HEK293 (cell line): ENCODE data around the gene C9orf152.
A peak's percentile ranks its signal among the peaks of the same experiment; 100 is the strongest.

Source experiments
- CTCF ChIA-PET: fragments of 350-600 bp; formaldehyde crosslinking; extraction: SDS; loops from one replicate; lab custom pipeline; 2021; ENCODE audit warnings: antibody characterized with exemption; lab: Yijun Ruan, JAX
- POLR2A ChIA-PET: fragments of 300-600 bp; formaldehyde crosslinking; extraction: SDS; loops from one replicate; lab custom pipeline; 2020; ENCODE audit warnings: antibody characterized with exemption, inconsistent platforms; lab: Yijun Ruan, JAX
- H3K27ac ChIP-seq: fragments of 200-500 bp; sonication (Bioruptor generic); 2 replicates; pipeline ENCODE4 v1.5.1; 2014; ENCODE audit warnings: low read depth, low read length, control low read depth, inconsistent platforms; ENCODE audit errors: extremely low read depth
- H3K36me3 ChIP-seq, 2 experiments: fragments of 200-500 bp in 1 of 2; sonication (Bioruptor generic) in 1 of 2; 1 replicate in 1 of 2; 2 replicates in 1 of 2; pipeline ENCODE4 v1.5.1; 2014 to 2017; ENCODE audit warnings: inconsistent platforms in 2 of 2, low read length in 2 of 2; ENCODE audit not compliant: control insufficient read depth in 2 of 2, insufficient read depth in 1 of 2
- H3K4me1 ChIP-seq: fragments of 200-500 bp; sonication (Bioruptor generic); 2 replicates; pipeline ENCODE4 v1.5.1; 2014; ENCODE audit warnings: mild to moderate bottlenecking, low read length, inconsistent platforms; ENCODE audit not compliant: control insufficient read depth, insufficient read depth
- H3K4me3 ChIP-seq: 2 replicates; pipeline ENCODE4 v1.5.1; 2011; ENCODE audit warnings: low read depth, mild to moderate bottlenecking, control low read depth, low read length, moderate library complexity
- H3K9me3 ChIP-seq: fragments of 200-500 bp; sonication (Bioruptor generic); 2 replicates; pipeline ENCODE4 v1.5.1; 2014; ENCODE audit warnings: low read depth, low read length, inconsistent platforms; ENCODE audit not compliant: control insufficient read depth, insufficient read depth
- CTCF ChIP-seq: fragments of 450-650 bp; formaldehyde crosslinking; IDR thresholded peaks from 2 replicates; pipeline ENCODE4 v1.5.1; 2016; ENCODE audit warnings: missing biosample characterization, missing genetic modification characterization
- PRDM1 ChIP-seq: fragments of 450-650 bp; formaldehyde crosslinking; IDR thresholded peaks from 2 replicates; pipeline ENCODE4; 2016; ENCODE audit warnings: missing biosample characterization, missing genetic modification characterization
- REPIN1 ChIP-seq: fragments of 450-650 bp; formaldehyde crosslinking; IDR thresholded peaks from 2 replicates; pipeline ENCODE4 v1.5.1; 2017; ENCODE audit warnings: missing biosample characterization, missing genetic modification characterization, low read depth
- SETDB1 ChIP-seq: IDR thresholded peaks from one replicate; pipeline ENCODE4 v1.6.1; 2017; ENCODE audit warnings: mild to moderate bottlenecking, low read length, moderate library complexity, mixed read lengths; ENCODE audit not compliant: insufficient read length
- WT1 ChIP-seq: fragments of 450-650 bp; formaldehyde crosslinking; IDR thresholded peaks from 2 replicates; pipeline ENCODE4 v1.5.1; 2016; ENCODE audit warnings: missing biosample characterization, missing genetic modification characterization
- ZBTB1 ChIP-seq: fragments of 450-650 bp; formaldehyde crosslinking; IDR thresholded peaks from 2 replicates; pipeline ENCODE4 v1.5.1; 2016; ENCODE audit warnings: missing biosample characterization, missing genetic modification characterization
- ZIC2 ChIP-seq: fragments of 450-650 bp; formaldehyde crosslinking; IDR thresholded peaks from 2 replicates; pipeline ENCODE4 v1.5.1; 2016; ENCODE audit warnings: missing biosample characterization, missing genetic modification characterization
- ZNF10 ChIP-seq: fragments of 450-650 bp; formaldehyde crosslinking; IDR thresholded peaks from 2 replicates; pipeline ENCODE4 v1.5.1; 2017; ENCODE audit warnings: missing biosample characterization, missing genetic modification characterization
- ZNF121 ChIP-seq: fragments of 450-650 bp; formaldehyde crosslinking; IDR thresholded peaks from 2 replicates; pipeline ENCODE4 v1.5.1; 2016; ENCODE audit warnings: missing biosample characterization, missing genetic modification characterization
- ZNF138 ChIP-seq: fragments of 450-650 bp; formaldehyde crosslinking; IDR thresholded peaks from 2 replicates; pipeline ENCODE4 v1.5.1; 2016; ENCODE audit warnings: missing biosample characterization, missing genetic modification characterization, borderline replicate concordance
- ZNF157 ChIP-seq: fragments of 450-650 bp; formaldehyde crosslinking; IDR thresholded peaks from 2 replicates; pipeline ENCODE4 v1.5.1; 2016; ENCODE audit warnings: missing biosample characterization, missing genetic modification characterization
- ZNF16 ChIP-seq: fragments of 450-650 bp; formaldehyde crosslinking; IDR thresholded peaks from 2 replicates; pipeline ENCODE4 v1.5.1; 2016; ENCODE audit warnings: low read depth, missing biosample characterization, missing genetic modification characterization
- ZNF169 ChIP-seq: fragments of 450-650 bp; formaldehyde crosslinking; IDR thresholded peaks from 2 replicates; pipeline ENCODE4 v1.5.1; 2016; ENCODE audit warnings: missing biosample characterization, missing genetic modification characterization
- ZNF350 ChIP-seq: fragments of 450-650 bp; formaldehyde crosslinking; IDR thresholded peaks from 2 replicates; pipeline ENCODE4 v1.5.0; 2017; ENCODE audit warnings: missing biosample characterization, mild to moderate bottlenecking, missing genetic modification characterization
- ZNF423 ChIP-seq: fragments of 450-650 bp; formaldehyde crosslinking; IDR thresholded peaks from 2 replicates; pipeline ENCODE4 v1.5.1; 2016; ENCODE audit warnings: missing biosample characterization, missing genetic modification characterization
- ZNF501 ChIP-seq: fragments of 450-650 bp; formaldehyde crosslinking; IDR thresholded peaks from 2 replicates; pipeline ENCODE4 v1.5.1; 2016; ENCODE audit warnings: missing biosample characterization, missing genetic modification characterization
- ZNF621 ChIP-seq: fragments of 450-650 bp; formaldehyde crosslinking; IDR thresholded peaks from 2 replicates; pipeline ENCODE4 v1.5.1; 2017; ENCODE audit warnings: missing biosample characterization, missing genetic modification characterization
- ZNF654 ChIP-seq: fragments of 450-650 bp; formaldehyde crosslinking; IDR thresholded peaks from 2 replicates; pipeline ENCODE4 v1.5.1; 2016; ENCODE audit warnings: low read depth, missing biosample characterization, missing genetic modification characterization
- ZNF664 ChIP-seq: fragments of 450-650 bp; formaldehyde crosslinking; IDR thresholded peaks from 2 replicates; pipeline ENCODE4 v1.5.1; 2016; ENCODE audit warnings: missing biosample characterization, missing genetic modification characterization
- ZNF677 ChIP-seq: fragments of 450-650 bp; IDR thresholded peaks from 2 replicates; pipeline ENCODE4 v1.5.0; 2018; ENCODE audit warnings: missing biosample characterization, mild to moderate bottlenecking, missing genetic modification characterization, moderate library complexity
- TF ChIP-seq, protein P1 (sequence below): fragments of 450-650 bp; formaldehyde crosslinking; IDR thresholded peaks from 2 replicates; pipeline ENCODE4 v1.5.1; 2017; ENCODE audit warnings: missing biosample characterization, missing genetic modification characterization
- TF ChIP-seq, protein P2 (sequence below): fragments of 450-650 bp; formaldehyde crosslinking; IDR thresholded peaks from 2 replicates; pipeline ENCODE4 v1.5.1; 2016; ENCODE audit warnings: missing biosample characterization, missing genetic modification characterization
- TF ChIP-seq, protein P3 (sequence below): fragments of 450-650 bp; IDR thresholded peaks from 2 replicates; pipeline ENCODE4 v1.5.1; 2018; ENCODE audit warnings: missing biosample characterization, missing genetic modification characterization

The C9orf152 gene

DNA sequence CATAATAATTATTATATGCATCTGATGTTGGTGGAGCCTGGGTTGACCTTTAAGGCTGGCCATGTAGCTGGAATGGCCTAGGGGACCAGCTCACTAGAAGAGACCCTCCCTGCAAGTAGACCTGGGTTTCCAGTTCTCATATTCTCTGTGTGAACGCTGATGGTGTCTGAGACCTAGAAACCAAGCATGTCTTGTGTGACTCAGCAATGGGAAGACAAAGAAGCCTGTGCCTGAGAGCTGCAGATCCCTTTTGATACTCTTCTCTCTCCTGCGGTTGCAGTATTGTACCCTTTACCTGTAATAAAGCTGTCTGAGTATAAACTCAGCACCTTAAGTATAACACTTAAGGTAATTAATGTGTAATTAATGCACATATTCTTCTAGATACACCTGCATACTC, 22.2 kb downstream of the C9orf152 start:
- POLR2A ChIA-PET: no interaction called here
- CTCF ChIA-PET: interaction anchor here (0.6 to 6.5 kb wide), 5 partner anchors 32 to 1113 kb away, joined by 3 to 112 read pairs (median 3); no protein-coding TSS in a partner anchor
- Histone ChIP-seq H3K36me3 (no peaks in the 10 kb centered on the region), H3K4me3 (no peak overlapping the region), H3K4me1 (no peaks in the 10 kb centered on the region), H3K27ac (no peak overlapping the region), H3K9me3 (no peaks in the 10 kb centered on the region)
- TF ChIP-seq ZNF501: no peak
- no peak for TF ChIP-seq ZNF621 (tag by site-specific recombination)
- TF ChIP-seq ZNF350 (tag by site-specific recombination): no peak
- no peak for TF ChIP-seq WT1 (tag by site-specific recombination)
- TF ChIP-seq ZNF121 (tag by site-specific recombination): no peak
- TF ChIP-seq ZBTB1 (tag by site-specific recombination): no peak
- no peak for TF ChIP-seq ZNF169 (tag by site-specific recombination)
- no peak for TF ChIP-seq SETDB1
- no peak for TF ChIP-seq ZNF677 (tag by site-specific recombination)
- no peak for TF ChIP-seq ZNF664
- TF ChIP-seq ZNF157: no peak
- no peak for TF ChIP-seq ZNF16 (tag by site-specific recombination)
- no peak for TF ChIP-seq REPIN1
- TF ChIP-seq, protein P1, sequence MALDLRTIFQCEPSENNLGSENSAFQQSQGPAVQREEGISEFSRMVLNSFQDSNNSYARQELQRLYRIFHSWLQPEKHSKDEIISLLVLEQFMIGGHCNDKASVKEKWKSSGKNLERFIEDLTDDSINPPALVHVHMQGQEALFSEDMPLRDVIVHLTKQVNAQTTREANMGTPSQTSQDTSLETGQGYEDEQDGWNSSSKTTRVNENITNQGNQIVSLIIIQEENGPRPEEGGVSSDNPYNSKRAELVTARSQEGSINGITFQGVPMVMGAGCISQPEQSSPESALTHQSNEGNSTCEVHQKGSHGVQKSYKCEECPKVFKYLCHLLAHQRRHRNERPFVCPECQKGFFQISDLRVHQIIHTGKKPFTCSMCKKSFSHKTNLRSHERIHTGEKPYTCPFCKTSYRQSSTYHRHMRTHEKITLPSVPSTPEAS (tag by site-specific recombination): no peak
- TF ChIP-seq ZNF10: no peak
- no peak for TF ChIP-seq ZIC2
- TF ChIP-seq ZNF138 (tag by site-specific recombination): no peak
- TF ChIP-seq, protein P2, sequence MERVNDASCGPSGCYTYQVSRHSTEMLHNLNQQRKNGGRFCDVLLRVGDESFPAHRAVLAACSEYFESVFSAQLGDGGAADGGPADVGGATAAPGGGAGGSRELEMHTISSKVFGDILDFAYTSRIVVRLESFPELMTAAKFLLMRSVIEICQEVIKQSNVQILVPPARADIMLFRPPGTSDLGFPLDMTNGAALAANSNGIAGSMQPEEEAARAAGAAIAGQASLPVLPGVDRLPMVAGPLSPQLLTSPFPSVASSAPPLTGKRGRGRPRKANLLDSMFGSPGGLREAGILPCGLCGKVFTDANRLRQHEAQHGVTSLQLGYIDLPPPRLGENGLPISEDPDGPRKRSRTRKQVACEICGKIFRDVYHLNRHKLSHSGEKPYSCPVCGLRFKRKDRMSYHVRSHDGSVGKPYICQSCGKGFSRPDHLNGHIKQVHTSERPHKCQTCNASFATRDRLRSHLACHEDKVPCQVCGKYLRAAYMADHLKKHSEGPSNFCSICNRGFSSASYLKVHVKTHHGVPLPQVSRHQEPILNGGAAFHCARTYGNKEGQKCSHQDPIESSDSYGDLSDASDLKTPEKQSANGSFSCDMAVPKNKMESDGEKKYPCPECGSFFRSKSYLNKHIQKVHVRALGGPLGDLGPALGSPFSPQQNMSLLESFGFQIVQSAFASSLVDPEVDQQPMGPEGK: no peak

- Histone ChIP-seq H3K4me1 (no peaks in the 10 kb centered on the region), H3K4me3 (no peak overlapping the region), H3K27ac (no peak overlapping the region), H3K9me3 (no peaks in the 10 kb centered on the region), H3K36me3 (no peaks in the 10 kb centered on the region)
- ChIA-PET CTCF (interaction anchor here (0.5 to 6.5 kb wide), 34 partner anchors 10 to 1197 kb away, joined by 3 to 112 read pairs (median 4); no protein-coding TSS in a partner anchor), POLR2A (interaction anchor here (1.7 kb wide), 1 partner anchor 73 kb away, joined by 8 read pairs; the partner anchor contains the start of gene TXN)
- TF ChIP-seq PRDM1 (tag by site-specific recombination) (0 out of 2 replicates have a peak, but pooled peaks have one; percentile 36), ZNF654 (tag by site-specific recombination) (peak; percentile 84), CTCF (no peak), REPIN1 (no peak), ZNF423 (no peak)
- TF ChIP-seq, protein P3, sequence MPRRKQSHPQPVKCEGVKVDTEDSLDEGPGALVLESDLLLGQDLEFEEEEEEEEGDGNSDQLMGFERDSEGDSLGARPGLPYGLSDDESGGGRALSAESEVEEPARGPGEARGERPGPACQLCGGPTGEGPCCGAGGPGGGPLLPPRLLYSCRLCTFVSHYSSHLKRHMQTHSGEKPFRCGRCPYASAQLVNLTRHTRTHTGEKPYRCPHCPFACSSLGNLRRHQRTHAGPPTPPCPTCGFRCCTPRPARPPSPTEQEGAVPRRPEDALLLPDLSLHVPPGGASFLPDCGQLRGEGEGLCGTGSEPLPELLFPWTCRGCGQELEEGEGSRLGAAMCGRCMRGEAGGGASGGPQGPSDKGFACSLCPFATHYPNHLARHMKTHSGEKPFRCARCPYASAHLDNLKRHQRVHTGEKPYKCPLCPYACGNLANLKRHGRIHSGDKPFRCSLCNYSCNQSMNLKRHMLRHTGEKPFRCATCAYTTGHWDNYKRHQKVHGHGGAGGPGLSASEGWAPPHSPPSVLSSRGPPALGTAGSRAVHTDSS (tag by site-specific recombination): 0 out of 2 replicates have a peak, but pooled peaks have one; percentile 38
These were observed 24.5 kb downstream of the C9orf152 start for GRCh38 chr9:110183208-110184145.
